K562 (cell line): ENCODE measurements around the gene ATP1A3. TPM values are rescaled to one million over a fixed set of nuclear protein-coding genes. Genes with fewer than 3 reads are reported as not detected.

ENCODE experiments used
- GABPA ChIP-seq: fragments of 200-800 bp; sonication (Bioruptor generic); conservative IDR thresholded peaks from 2 replicates; pipeline ENCODE4 v1.6.1; 2016; ENCODE audit warnings: low read depth, missing genetic modification characterization, missing compliant biosample characterization
- MEF2D ChIP-seq: conservative IDR thresholded peaks from 2 replicates; pipeline ENCODE4 v1.6.1; 2016; ENCODE audit warnings: low read depth, missing genetic modification characterization, missing compliant biosample characterization
- SMARCA5 ChIP-seq: fragments of 450-650 bp; IDR thresholded peaks from 2 replicates; pipeline ENCODE4 v1.6.1; 2016
- SMC3 ChIP-seq: conservative IDR thresholded peaks from 2 replicates; pipeline ENCODE4 v1.6.1; 2011; ENCODE audit warnings: low read depth, low read length, improper control_type of control experiment; ENCODE audit not compliant: insufficient read depth
- SREBF1 ChIP-seq: fragments of 150-350 bp; IDR thresholded peaks from 2 replicates; pipeline ENCODE4 v1.6.1; 2014; ENCODE audit warnings: antibody characterized with exemption, low read depth, low read length, borderline replicate concordance
- TSC22D4 ChIP-seq: fragments of 450-650 bp; IDR thresholded peaks from 2 replicates; pipeline ENCODE4 v1.6.1; 2016; ENCODE audit warnings: missing genetic modification characterization, missing biosample characterization, control low read depth
- ZNF444 ChIP-seq: fragments of 250-450 bp; sonication (Bioruptor Pico); IDR thresholded peaks from 2 replicates; pipeline ENCODE4 v1.4.0; 2020; ENCODE audit warnings: mild to moderate bottlenecking, moderate library complexity
- polyA plus RNA-seq, 8 experiments: library from polyadenylated mRNA; depleted of rRNA in 4 of 8; stranded (reverse) in 5 of 8; unstranded in 3 of 8; fragments of >200 nt; fragmentation: Nextera tagmentation in 2 of 8; fragmentation: Illumina TruSeq in 1 of 8; extraction: Ambion mirVana in 2 of 8; extraction: Trizol in 1 of 8; gene quantifications; 2 replicates each; pipeline versions ENCODE4 v1.2.1 to v1.2.3, GENCODE V29; 2011 to 2014; ENCODE audit warnings: inconsistent platforms in 1 of 8, missing spikeins in 1 of 8
- total RNA-seq, 7 experiments: library from RNA; depleted of rRNA in 6 of 7; stranded (reverse); fragments of >200 nt in 6 of 7; fragmentation: Illumina TruSeq in 2 of 7; extraction: Trizol in 2 of 7; gene quantifications; 2 replicates each; pipeline versions ENCODE4 v1.2.1 to v1.2.3, GENCODE V29; 2011 to 2021; ENCODE audit warnings: low replicate concordance in 1 of 7
- TF ChIP-seq, protein P1 (sequence below), 3 experiments: IDR thresholded peaks in 2 of 3; conservative IDR thresholded peaks in 1 of 3; 2 replicates each; pipeline ENCODE4 v1.5.1; 2011 to 2012; ENCODE audit warnings: low read length in 3 of 3, mild to moderate bottlenecking in 3 of 3, control low read depth in 2 of 3, improper control_type of control experiment in 1 of 3, inconsistent platforms in 1 of 3, low read depth in 1 of 3, mixed read lengths in 1 of 3, moderate library complexity in 1 of 3; ENCODE audit not compliant: insufficient read depth in 2 of 3

The ATP1A3 gene
- total and polyA plus RNA-seq, 9 of the 15 experiments (the other 6 are each of a cell fraction or from before 2014, with no cell fraction given) = 0.03 to 1.0 (median 0.17) TPM; not detected in 3

GRCh38 chr19:41934849-41935374 lies 59.1 kb downstream of the ATP1A3 start (continued):
- TF ChIP-seq SMARCA5 = no peak
- no peak for TF ChIP-seq GABPA (tag)
- TF ChIP-seq SREBF1 = no peak
- no peak for TF ChIP-seq TSC22D4
- TF ChIP-seq ZNF444 = no peak
- no peak for TF ChIP-seq MEF2D (tag)
- TF ChIP-seq, protein P1, sequence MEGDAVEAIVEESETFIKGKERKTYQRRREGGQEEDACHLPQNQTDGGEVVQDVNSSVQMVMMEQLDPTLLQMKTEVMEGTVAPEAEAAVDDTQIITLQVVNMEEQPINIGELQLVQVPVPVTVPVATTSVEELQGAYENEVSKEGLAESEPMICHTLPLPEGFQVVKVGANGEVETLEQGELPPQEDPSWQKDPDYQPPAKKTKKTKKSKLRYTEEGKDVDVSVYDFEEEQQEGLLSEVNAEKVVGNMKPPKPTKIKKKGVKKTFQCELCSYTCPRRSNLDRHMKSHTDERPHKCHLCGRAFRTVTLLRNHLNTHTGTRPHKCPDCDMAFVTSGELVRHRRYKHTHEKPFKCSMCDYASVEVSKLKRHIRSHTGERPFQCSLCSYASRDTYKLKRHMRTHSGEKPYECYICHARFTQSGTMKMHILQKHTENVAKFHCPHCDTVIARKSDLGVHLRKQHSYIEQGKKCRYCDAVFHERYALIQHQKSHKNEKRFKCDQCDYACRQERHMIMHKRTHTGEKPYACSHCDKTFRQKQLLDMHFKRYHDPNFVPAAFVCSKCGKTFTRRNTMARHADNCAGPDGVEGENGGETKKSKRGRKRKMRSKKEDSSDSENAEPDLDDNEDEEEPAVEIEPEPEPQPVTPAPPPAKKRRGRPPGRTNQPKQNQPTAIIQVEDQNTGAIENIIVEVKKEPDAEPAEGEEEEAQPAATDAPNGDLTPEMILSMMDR (IDR thresholded peaks at IDR 0.05 in 2 of 3, conservative IDR thresholded peaks at IDR 0.05 in 1 of 3; ENCODE audit: insufficient read depth in 2 of 3, low read depth in 1 of 3, low read length in 3 of 3) = peak; percentile 84 to 93 (median 85)
- TF ChIP-seq SMC3 = peak; percentile 56
- TF ChIP-seq, all 486 proteins: peak for 23
